ENCODE data around the gene ZNF283. TPM values are rescaled to one million over a fixed set of nuclear protein-coding genes. Genes with fewer than 3 reads are reported as not detected.
A peak's percentile ranks its signal among the peaks of the same experiment; 100 is the strongest.

Gene ZNF283
- total and polyA plus RNA-seq, 12 donors = 2.4 to 24.1 (median 7.5) TPM

DNA sequence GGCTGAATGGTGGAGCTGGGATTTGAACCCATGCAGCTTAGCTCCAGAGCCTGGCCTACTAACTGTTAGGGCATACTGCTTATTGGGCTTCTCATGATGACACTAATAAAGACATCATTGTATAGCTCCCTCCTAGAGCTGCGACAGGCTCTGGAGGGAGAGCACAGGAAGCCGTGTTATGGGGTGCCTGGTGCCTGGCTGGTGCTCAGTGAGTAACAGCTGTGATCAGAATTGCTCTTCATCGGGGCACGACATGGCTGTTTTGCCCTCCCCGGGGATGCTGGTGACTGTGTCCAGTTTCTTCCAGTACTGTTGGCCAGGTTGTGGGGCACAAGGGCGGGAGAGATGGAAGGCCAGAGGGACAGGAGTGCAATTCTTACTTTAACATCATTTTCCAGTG is 30.0 kb upstream of the ZNF283 start:
- no peak for DNase-seq
- Histone ChIP-seq H3K36me3 (replicated peaks in 1 of 2) (no peaks in the 10 kb centered on the region), H3K9me3 (replicated peaks in 1 of 3) (no peaks in the 10 kb centered on the region), H3K4me1 (replicated peaks in 1 of 2) (peaks cover 0 to 7% of the 10 kb centered on the region in 2 donors), H3K27me3 (peaks cover 3% of the 10 kb centered on the region), H3K4me3 (no peak overlapping the region), H3K27ac (no peak overlapping the region)
- 41 to 76% (median 60%) methylated on average over 5 to 6 of the region's 6 CpGs for WGBS, 4 donors
- no peak for TF ChIP-seq POLR2A (IDR thresholded peaks at IDR 0.05)
- intact Hi-C loops (cut with DNase I) = no loop called here

DNA sequence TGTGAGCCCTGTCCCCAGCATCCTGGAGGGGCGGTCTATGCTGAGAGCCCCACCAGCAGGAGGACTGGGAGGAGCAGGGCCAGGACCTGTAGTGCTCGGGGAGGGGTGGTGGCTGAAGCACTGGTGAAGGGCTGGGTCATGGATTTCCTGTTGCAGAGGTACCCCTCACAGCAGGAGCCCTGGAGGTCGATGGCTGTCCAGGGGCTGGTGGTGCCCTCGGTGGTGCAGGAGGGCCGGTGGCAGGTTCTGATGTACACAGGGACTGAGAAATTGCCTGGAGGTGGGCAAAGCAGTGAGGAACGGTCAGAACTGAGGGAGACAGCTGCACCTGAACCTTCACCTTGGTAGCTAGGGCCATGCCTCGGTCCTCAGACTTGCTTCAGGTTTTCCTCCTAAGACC is 29.6 kb upstream of the ZNF283 start:
- H3K4me3 ChIP-seq = no peak overlapping the region
- no peak for DNase-seq
- H3K27ac ChIP-seq = no peak overlapping the region
- H3K9me3 ChIP-seq (replicated peaks in 1 of 3) = no peaks in the 10 kb centered on the region
- TF ChIP-seq, protein P1, sequence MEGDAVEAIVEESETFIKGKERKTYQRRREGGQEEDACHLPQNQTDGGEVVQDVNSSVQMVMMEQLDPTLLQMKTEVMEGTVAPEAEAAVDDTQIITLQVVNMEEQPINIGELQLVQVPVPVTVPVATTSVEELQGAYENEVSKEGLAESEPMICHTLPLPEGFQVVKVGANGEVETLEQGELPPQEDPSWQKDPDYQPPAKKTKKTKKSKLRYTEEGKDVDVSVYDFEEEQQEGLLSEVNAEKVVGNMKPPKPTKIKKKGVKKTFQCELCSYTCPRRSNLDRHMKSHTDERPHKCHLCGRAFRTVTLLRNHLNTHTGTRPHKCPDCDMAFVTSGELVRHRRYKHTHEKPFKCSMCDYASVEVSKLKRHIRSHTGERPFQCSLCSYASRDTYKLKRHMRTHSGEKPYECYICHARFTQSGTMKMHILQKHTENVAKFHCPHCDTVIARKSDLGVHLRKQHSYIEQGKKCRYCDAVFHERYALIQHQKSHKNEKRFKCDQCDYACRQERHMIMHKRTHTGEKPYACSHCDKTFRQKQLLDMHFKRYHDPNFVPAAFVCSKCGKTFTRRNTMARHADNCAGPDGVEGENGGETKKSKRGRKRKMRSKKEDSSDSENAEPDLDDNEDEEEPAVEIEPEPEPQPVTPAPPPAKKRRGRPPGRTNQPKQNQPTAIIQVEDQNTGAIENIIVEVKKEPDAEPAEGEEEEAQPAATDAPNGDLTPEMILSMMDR (IDR thresholded peaks at IDR 0.05) = no peak
- TF ChIP-seq POLR2A (IDR thresholded peaks at IDR 0.05) = no peak
- intact Hi-C loops (cut with DNase I) = no loop called here
- peaks cover 3% of the 10 kb centered on the region for H3K27me3 ChIP-seq
- WGBS, 4 donors = 89 to 100% (median 90%) methylated on average over 2 to 7 of the region's 7 CpGs
- no peaks in the 10 kb centered on the region for H3K36me3 ChIP-seq (replicated peaks in 1 of 2)
- H3K4me1 ChIP-seq (replicated peaks in 1 of 2) = peaks cover 0 to 7% of the 10 kb centered on the region in 2 donors

DNA sequence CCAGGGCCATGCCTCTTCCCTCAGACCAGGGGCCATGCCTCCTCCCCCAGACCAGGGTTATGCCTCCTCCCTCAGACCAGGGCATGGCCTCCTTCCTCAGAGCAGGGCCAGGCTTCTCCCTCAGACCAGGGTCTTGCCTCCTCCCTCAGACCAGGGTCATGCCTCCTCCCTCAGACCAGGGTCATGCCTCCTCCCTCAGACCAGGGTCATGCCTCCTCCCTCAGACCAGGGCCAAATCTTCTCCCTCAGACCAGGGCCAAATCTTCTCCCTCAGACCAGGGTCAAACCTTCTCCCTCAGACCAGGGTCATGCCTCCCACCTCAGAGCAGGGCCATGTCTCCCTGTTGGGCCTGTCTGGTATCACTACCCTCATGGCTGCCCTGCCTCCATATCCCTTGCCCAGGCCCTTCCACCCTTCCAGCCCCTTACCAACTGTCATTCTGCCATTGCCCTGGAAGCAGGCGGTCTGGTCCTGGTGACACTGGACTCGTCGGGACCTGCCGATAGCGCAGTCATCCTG is 29.0 kb upstream of the ZNF283 start:
- peak overlapping the region in 1 of 4 donors; percentile 62 for H3K4me3 ChIP-seq
- no peak for TF ChIP-seq POLR2A (IDR thresholded peaks at IDR 0.05)
- TF ChIP-seq, protein P1 (IDR thresholded peaks at IDR 0.05) = no peak
- H3K27ac ChIP-seq = no peak overlapping the region
- no peaks in the 10 kb centered on the region for H3K36me3 ChIP-seq (replicated peaks in 1 of 2)
- no peak for DNase-seq
- WGBS, 4 donors = 34 to 55% (median 50%) methylated on average over 5 of the region's 5 CpGs
- peaks cover 3% of the 10 kb centered on the region for H3K27me3 ChIP-seq
- peaks cover 0 to 7% of the 10 kb centered on the region in 2 donors for H3K4me1 ChIP-seq (replicated peaks in 1 of 2)
- intact Hi-C loops (cut with DNase I) = no loop called here
- H3K9me3 ChIP-seq (replicated peaks in 1 of 3) = no peaks in the 10 kb centered on the region

DNA sequence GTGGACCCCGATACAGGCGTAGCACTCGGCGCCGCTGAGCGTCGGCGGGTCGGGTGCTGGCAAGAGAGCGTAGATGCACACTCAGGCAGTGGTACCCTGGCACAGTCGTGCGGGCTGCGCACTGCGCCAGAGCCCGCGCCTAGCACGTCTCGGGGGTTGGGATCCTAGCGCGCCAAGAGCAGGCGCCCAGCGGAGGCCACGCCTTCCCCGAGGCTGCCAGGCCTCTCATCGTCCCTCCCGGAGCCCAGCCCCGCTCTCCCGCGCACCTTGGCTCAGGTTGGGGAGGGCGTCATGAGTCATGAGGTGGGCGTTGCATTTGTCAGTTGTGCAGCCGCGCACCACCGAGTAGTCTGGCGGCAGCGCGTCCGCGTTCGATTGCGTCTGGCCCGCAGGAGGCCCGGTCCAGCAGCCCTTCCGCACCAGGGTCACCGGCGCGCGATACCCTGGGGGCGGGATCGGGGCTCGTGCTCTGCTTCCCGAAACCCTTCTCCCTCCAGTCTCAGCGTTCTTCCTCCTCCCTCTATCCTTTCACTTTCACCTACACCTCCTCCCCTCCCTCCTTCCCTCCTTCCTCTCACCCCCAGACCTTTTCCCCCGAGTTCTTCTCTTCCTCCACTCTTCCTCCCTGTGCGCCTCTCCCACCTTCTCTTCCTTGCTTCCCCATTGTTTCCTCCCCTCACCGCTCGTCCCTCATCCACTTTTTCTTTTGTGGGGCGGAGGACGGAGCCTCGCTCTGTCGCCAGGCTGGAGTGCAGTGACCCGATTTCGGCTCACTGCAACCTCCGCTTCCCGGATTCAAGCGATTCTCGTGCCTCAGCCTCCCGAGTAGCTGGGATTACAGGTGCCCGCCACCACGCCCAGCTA is 28.3 kb upstream of the ZNF283 start:
- Histone ChIP-seq H3K36me3 (replicated peaks in 1 of 2) (no peaks in the 10 kb centered on the region), H3K27ac (no peak overlapping the region), H3K4me3 (peak overlapping the region in 2 of 4 donors; percentile 26 to 62), H3K9me3 (replicated peaks in 1 of 3) (no peaks in the 10 kb centered on the region), H3K27me3 (peaks cover 1% of the 10 kb centered on the region), H3K4me1 (replicated peaks in 1 of 2) (peaks cover 0 to 7% of the 10 kb centered on the region in 2 donors)
- DNase-seq = peak in 5 of 7 donors; percentile 27 to 53 (median 33)
- TF ChIP-seq, protein P1 (IDR thresholded peaks at IDR 0.05) = no peak
- no peak for TF ChIP-seq POLR2A (IDR thresholded peaks at IDR 0.05)
- intact Hi-C loops (cut with DNase I) = no loop called here
- WGBS, 4 donors = 16 to 32% (median 24%) methylated on average over 34 to 70 of the region's 70 CpGs
